GM19043 (cell line): ENCODE measurements around the gene SERPINH1.

Experiments
- ATAC-seq: cut with Tn5 transposase; IDR thresholded peaks from one replicate; pipeline ENCODE4 v1.9.1; 2021; ENCODE audit warnings: low read depth; ENCODE audit not compliant: unreplicated experiment

Gene SERPINH1

GRCh38 chr11:75562048-75562835 is at the start of gene SERPINH1:
SERPINH1 (plus strand) TSS chr11:75562253; CDS start chr11:75566350, 4,097 bp downstream.
- peak; percentile 89 for ATAC-seq

DNA sequence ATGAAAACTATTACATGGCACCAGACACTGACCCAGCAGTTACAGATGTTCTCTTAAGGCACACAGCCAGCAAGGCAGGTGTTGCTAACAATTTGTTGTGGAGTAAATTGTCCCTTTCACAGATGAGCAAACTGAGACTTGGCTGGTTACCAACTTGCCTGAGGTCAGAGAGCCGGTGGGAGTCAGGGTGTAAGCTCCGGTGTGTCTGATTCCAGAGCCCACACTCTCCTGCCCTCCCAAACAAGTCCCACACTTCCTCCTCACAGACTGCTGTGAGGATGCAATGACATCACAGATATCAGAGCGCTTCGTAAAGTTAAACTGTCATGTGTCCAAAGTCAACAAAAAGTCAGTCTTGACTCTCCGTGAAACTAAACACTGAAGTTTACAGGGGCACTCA is 48.8 kb upstream of the SERPINH1 start:
- ATAC-seq = no peak

DNA sequence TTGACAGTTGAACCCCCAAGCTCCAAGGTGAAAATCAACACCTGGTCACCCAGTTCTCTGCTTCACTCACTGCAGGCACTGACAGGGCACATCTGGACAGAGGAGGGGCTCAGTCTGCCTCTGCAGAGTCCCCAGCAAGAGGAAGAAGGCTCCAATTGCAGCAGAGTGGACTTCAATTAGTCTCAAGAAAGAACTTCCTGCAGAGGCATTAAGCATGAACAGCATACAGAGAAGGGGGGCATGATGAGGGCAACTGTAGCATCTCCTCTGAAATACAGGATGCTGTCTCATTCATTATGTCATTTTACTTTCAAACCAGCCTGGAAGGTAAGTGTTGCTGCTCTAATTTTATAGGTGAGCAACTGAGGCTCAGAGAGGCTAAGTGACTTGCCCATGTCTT is 47.5 kb upstream of the SERPINH1 start:
- no peak for ATAC-seq

- no peak for ATAC-seq
Measured at GRCh38 chr11:75516140-75516539, 45.9 kb upstream of the SERPINH1 start.

DNA sequence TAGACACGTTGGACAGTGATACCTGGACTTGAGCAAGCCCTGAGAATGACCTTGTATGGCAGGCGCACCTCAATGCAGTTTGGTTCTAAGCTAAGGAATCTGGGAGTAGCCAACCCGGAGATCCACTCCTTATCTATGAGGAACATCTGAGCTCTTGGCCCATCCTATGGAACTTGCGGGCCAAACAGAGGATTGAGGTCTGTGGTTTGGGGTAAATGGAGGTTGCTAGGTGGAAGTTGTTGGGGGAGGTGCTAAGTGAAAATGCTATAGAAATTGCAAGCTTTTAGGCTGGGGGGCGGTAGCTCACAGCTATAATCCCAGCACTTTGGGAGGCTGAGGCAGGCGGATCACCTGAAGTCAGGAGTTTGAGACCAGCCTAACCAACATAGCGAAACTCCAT is 45.2 kb upstream of the SERPINH1 start:
- no peak for ATAC-seq

DNA sequence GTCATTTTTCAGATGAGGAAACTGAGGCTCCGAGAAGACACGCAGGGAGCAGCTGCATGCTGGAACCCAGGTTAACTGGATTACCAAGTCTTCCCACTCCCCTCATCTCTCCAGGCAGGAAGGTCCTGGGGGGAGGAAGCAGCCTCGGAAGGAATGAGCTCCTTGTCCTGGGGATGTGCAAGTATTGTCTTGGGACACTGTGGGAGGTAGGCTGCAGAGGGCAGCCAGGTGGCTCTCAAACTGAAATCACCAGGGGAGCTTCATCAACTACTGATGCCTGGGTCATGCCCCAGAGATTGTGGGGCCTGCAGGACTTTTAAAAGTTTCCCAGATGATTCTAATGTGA is 43.9 kb upstream of the SERPINH1 start:
- ATAC-seq = no peak

- no peak for ATAC-seq
Measured at GRCh38 chr11:75518771-75519653, 43.0 kb upstream of the SERPINH1 start.

GRCh38 chr11:75520688-75521087 is 41.4 kb upstream of the SERPINH1 start:
- ATAC-seq = no peak

DNA sequence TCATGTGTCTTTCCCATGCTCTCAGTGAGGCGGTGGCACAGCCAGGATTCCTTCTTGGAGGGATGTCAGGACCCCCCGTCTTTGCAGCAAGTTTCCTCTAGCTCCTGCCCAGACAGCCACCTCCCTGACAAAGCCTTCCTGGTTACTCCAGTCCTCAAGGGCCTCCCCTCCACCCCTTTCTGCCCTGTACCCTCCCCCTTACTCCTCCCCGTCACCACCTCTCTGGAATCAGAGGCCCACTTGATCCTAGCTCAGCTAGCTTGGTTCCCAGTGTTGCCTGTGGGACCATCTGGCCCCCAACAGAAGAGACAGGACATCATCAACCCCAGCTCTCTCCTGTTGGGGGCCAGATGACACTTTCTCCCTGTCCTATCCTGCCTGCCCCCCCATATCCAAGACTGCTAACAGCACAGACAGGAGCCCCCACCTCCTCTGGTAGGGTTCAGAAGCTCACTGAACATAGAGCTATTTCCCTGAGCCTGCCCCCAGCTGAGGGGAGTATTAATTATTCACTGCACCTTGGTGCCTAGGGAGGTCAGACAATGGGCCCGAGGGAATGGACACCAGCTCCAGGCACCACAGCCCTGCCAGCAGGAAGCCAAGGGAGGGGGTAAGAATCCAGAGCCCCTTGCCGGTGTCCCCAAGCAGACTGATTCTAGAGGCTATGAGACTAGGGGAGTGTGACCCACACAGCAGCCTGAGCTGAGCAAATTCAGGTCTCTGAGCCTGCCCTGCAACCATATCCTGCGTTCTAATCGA is 39.6 kb upstream of the SERPINH1 start:
- no peak for ATAC-seq

DNA sequence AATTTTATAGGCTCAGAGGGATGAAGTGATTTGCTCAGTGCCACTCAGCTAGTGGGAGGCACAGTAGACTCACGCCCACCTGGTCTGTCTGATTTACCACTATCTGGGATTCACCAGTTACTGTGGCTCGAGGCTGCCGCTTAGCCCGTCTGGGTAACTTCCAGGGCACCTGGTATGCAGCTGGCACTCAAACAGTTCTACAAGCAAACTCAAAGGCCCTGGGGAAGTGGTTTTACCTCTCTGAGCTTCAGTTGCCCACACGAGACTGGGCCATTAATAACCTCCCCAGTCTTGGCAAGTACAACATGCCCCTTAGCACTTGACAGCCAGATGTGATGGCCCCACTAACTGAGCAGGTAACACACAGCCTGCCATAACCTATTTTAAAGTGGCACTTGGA is 38.9 kb upstream of the SERPINH1 start:
- no peak for ATAC-seq

- ATAC-seq = no peak
Measured at GRCh38 chr11:75523811-75524664, 38.0 kb upstream of the SERPINH1 start.

DNA sequence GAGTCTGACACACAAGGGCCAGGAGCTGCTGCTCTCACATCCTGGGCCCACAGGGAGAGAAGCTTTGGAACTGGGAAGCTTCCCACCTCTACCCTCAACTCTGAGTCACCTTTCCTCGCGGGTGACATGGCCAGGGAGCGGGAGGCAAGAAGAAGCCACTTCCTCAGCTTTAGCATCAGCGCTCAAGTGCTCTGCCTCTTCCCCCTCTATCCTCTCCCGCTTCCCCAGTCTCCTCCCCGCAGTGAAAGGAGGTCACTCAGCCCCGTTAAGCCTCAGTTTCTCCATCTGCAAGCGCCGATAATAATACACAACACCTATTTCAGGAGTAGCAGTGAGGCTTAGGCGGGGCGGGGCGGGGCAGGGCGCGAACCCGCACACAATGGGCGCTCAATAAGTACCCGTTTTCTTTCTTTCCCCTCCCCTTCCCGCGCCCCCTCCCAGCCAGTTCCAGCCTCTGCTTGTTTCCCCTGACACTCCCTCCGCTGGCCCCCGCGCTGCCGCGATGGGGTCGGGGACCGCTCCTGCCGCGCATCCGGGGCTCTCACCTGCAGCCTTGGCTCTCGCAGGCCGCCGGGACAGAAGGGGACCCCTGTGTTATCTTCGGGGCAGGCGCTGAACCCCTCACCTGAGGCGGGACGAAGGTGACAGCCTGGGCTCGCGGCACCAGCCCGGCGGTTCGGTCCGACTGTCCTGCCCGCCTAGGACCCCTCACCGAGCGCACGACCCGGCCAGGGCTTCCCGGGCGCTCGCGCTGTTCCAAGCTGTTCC is 37.2 kb upstream of the SERPINH1 start:
- no peak for ATAC-seq

DNA sequence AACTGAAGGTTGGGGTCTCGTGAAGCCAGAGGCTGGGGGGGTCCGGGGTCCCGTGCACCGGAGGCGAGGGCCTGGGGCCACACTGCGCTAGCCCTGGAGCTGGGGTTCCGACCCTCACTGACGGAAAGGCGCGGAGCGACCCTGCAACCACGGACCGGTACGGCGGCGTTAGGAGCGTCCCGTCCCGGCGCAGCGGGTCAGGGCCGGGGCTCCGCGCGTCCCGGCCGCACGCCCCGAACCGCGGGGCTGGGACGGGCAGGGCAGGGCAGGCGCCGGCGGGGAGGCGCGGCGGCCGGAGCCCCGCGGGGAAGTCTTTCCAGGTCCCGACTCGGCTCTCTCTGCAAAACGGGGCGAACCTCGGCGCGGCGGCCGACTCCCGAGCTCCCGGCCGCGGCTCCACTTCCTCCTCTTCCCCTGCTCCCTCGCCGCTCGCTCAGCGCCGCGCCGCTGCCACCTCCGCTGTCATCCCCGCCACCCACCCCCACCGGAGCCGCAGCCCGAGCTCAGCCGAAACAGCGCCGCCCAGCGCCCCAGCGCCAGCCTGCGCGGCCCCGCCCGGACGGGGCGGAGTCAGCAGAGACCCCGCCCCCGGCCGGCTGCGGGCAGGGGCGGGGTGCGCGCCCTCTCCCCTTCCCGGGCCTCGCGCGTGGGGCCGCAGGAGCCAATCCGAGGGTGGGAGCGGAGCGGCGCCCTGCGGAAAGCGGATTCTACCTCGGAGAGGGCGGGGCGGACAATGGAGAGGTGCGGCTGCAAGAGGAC is 36.4 kb upstream of the SERPINH1 start, which contains the start of gene GDPD5:
TSS of gene GDPD5 (minus strand) at position 509 of the 759 bp plus-strand sequence. CDS start 48,206 bp downstream, outside the sequence.
- peak; percentile 74 for ATAC-seq

- ATAC-seq = no peak
Measured at GRCh38 chr11:75526192-75526541, 35.9 kb upstream of the SERPINH1 start.

GRCh38 chr11:75527130-75527529 is 34.9 kb upstream of the SERPINH1 start:
- ATAC-seq = no peak

DNA sequence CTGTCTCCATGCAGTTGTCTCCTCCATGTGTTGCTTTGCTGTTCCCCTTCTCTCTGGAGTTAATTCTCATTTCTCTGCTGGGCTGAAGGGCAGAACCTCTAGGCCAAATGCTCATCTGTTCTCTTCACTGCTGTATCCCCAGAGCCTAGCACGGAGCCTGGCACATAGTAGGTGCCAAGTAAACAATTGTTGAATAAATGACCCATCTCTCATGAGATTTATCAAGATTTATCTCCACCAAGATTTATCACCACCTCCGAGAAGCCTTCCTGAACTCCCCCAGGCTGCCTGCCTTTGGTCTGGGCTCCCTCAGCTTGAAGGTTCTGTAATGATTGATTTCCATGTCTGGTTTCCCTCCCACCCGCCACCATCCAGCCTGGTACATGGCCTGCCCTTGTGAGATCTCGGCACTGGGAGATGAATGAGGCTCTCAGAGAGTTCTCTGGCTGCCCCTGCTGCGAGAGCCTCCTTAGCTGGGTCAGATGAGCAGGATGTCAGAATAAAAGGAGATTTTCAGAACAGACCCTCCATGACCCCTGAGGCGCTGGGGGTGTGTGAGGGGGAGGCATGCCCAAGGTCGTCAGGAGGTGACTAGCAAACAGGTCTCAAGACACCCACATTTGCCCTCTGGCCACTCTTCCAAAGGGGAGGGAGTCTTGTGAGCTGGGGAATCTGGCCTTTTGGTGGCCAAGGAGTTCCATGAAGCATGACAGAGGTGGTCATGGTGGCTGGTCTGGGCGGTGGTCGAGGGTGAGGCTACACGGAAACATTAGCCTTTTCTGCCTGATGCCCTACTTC is 33.9 kb upstream of the SERPINH1 start:
- ATAC-seq = no peak

- ATAC-seq = no peak
Measured at GRCh38 chr11:75530577-75530976, 31.5 kb upstream of the SERPINH1 start.

DNA sequence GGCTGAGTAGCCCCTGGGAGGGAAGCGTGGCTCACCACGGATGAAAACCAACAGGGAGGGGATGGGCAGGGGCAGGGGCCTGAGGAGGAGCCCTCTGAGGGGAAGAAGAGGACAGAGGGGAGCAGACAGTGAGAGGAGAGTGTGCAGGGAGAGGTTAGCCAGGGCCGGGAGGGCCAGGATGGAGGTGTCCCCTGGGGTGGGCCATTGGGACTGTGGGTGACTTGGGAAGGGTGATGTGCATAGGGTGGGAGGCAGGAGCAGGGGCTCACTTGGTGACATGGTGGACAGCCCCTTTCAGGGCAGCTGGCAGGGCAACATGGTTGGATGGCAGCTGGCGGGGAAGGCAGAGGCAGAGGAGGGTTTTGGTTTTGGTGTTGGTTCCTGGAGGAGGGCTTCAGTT is 30.7 kb upstream of the SERPINH1 start:
- no peak for ATAC-seq
